GM12878 (cell line): ENCODE measurements around the gene RTP5. TPM values are rescaled to one million over a fixed set of nuclear protein-coding genes. Genes with fewer than 3 reads are reported as not detected.

Experiments
- ATAC-seq: fragments of 200-7000 bp; cut with Tn5 transposase; 3 replicates; pipeline ENCODE4 v1.9.1; 2020; ENCODE audit warnings: mild to moderate bottlenecking, moderate library complexity
- BruUV-seq: library from RNA; stranded (reverse); fragments of 400-500 nt; replicated peaks from 2 replicates; lab custom pipeline; 2021; lab: Mats Ljungman, UMichigan
- CTCF ChIA-PET: fragments of 300-600 bp; sonication (Branson Sonifier 250); formaldehyde crosslinking; extraction: SDS; loops from one replicate; lab custom pipeline; 2021; ENCODE audit warnings: inconsistent platforms; lab: Yijun Ruan, JAX
- POLR2A ChIA-PET: fragments of 350-600 bp; formaldehyde crosslinking; extraction: SDS; loops from one replicate; lab custom pipeline; 2021; ENCODE audit warnings: inconsistent platforms; lab: Charles Lee
- RAD21 ChIA-PET: fragments of 300-600 bp; sonication (Branson Sonifier 250); formaldehyde crosslinking; loops from one replicate; lab custom pipeline; 2023; ENCODE audit warnings: antibody characterized with exemption; ENCODE audit not compliant: unreplicated experiment; lab: Charles Lee
- SMC1A ChIA-PET: fragments of 300-600 bp; sonication (Branson Sonifier 250); formaldehyde crosslinking; loops from one replicate; lab custom pipeline; 2023; ENCODE audit not compliant: unreplicated experiment, uncharacterized antibody; lab: Charles Lee
- DNase-seq: peaks from one replicate; pipeline ENCODE4 v3.0.0-alpha.2; 2011; ENCODE audit warnings: low read depth, low spot score
- FAIRE-seq: peaks from 3 replicates; lab custom pipeline; 2011; peaks lifted over from hg19 to GRCh38; lab: Jason Lieb, UNC
- H2AFZ ChIP-seq: 2 replicates; pipeline ENCODE4 v1.6.0; 2011; ENCODE audit warnings: low read depth, low read length, control low read depth; ENCODE audit not compliant: control insufficient read depth
- H3K27ac ChIP-seq: 2 replicates; pipeline ENCODE4 v1.5.1; 2011; ENCODE audit warnings: control low read depth; ENCODE audit not compliant: control insufficient read depth, insufficient read depth
- H3K27me3 ChIP-seq, 2 experiments: replicated peaks in 1 of 2; 2 replicates each; pipeline versions ENCODE4 v1.6.0 to v1.6.1; 2011; ENCODE audit warnings: low read length in 1 of 2; ENCODE audit not compliant: control insufficient read depth in 2 of 2, insufficient read depth in 2 of 2
- H3K36me3 ChIP-seq, 2 experiments: 2 replicates each; pipeline ENCODE4 v1.5.1; 2011; ENCODE audit warnings: low read length in 1 of 2; ENCODE audit not compliant: control insufficient read depth in 2 of 2, insufficient read depth in 2 of 2
- H3K4me1 ChIP-seq: 2 replicates; pipeline ENCODE4 v1.6.1; 2011; ENCODE audit warnings: mild to moderate bottlenecking, low read length, moderate library complexity, mixed read lengths; ENCODE audit not compliant: control insufficient read depth, insufficient read depth
- H3K4me2 ChIP-seq: 2 replicates; pipeline ENCODE4 v1.6.0; 2011; ENCODE audit warnings: control low read depth; ENCODE audit not compliant: control insufficient read depth, insufficient read depth
- H3K4me3 ChIP-seq: fragments of 200-600 bp; sonication (generic); 2 replicates; pipeline ENCODE4 v1.5.1; 2016
- H3K79me2 ChIP-seq: 2 replicates; pipeline ENCODE4 v1.6.0; 2011; ENCODE audit warnings: low read length; ENCODE audit not compliant: control insufficient read depth, insufficient read depth
- H3K9ac ChIP-seq: 2 replicates; pipeline ENCODE4 v1.8.0; 2011; ENCODE audit warnings: low read length, control low read depth, mixed read lengths; ENCODE audit not compliant: control insufficient read depth, insufficient read depth
- H3K9me3 ChIP-seq: replicated peaks from 3 replicates; pipeline ENCODE4 v1.5.1; 2011; ENCODE audit warnings: mild to moderate bottlenecking, low read length; ENCODE audit not compliant: control insufficient read depth, insufficient read depth
- H4K20me1 ChIP-seq: 2 replicates; pipeline ENCODE4 v1.6.0; 2011; ENCODE audit not compliant: control insufficient read depth, insufficient read depth
- BCL3 ChIP-seq: IDR thresholded peaks from 2 replicates; pipeline ENCODE4 v1.6.1; 2011; ENCODE audit warnings: borderline replicate concordance, low read depth, mild to moderate bottlenecking, moderate library complexity, low read length; ENCODE audit not compliant: insufficient read depth, poor library complexity, severe bottlenecking
- ETV6 ChIP-seq, 2 experiments: fragments of 450-650 bp in 1 of 2; IDR thresholded peaks in 1 of 2; conservative IDR thresholded peaks in 1 of 2; 2 replicates each; pipeline ENCODE4 v1.6.1; 2014; ENCODE audit warnings: antibody characterized with exemption in 1 of 2, borderline replicate concordance in 1 of 2, low read depth in 1 of 2, mild to moderate bottlenecking in 1 of 2, moderate library complexity in 1 of 2
- FOS ChIP-seq: IDR thresholded peaks from 3 replicates; pipeline ENCODE4 v1.6.1; 2011; ENCODE audit warnings: borderline replicate concordance; ENCODE audit not compliant: insufficient read length; ENCODE audit errors: extremely low read depth
- GABPA ChIP-seq: IDR thresholded peaks from 2 replicates; pipeline ENCODE4 v1.6.1; 2014; ENCODE audit warnings: antibody characterized with exemption, low read depth, mild to moderate bottlenecking, inconsistent platforms
- IKZF2 ChIP-seq, 2 experiments: fragments of 450-650 bp; IDR thresholded peaks; 2 replicates each; pipeline ENCODE4 v1.6.1; 2017; ENCODE audit warnings: mild to moderate bottlenecking in 2 of 2, moderate library complexity in 2 of 2
- JUNB ChIP-seq: IDR thresholded peaks from 2 replicates; pipeline ENCODE4 v1.6.1; 2016; ENCODE audit warnings: antibody characterized with exemption, mild to moderate bottlenecking
- MEF2A ChIP-seq: IDR thresholded peaks from 2 replicates; pipeline ENCODE4 v1.6.1; 2011; ENCODE audit warnings: low read depth, mild to moderate bottlenecking, low read length, moderate library complexity; ENCODE audit not compliant: insufficient read depth
- NBN ChIP-seq: fragments of 450-650 bp; IDR thresholded peaks from 2 replicates; pipeline ENCODE4 v1.6.1; 2016
- PKNOX1 ChIP-seq: fragments of 450-650 bp; IDR thresholded peaks from 2 replicates; pipeline ENCODE4 v1.6.1; 2016; ENCODE audit warnings: mild to moderate bottlenecking
- RAD21 ChIP-seq: IDR thresholded peaks from 2 replicates; pipeline ENCODE4 v1.6.1; 2011; ENCODE audit warnings: mild to moderate bottlenecking, low read depth, low read length, moderate library complexity; ENCODE audit not compliant: insufficient read depth
- RAD51 ChIP-seq: fragments of 450-650 bp; IDR thresholded peaks from 2 replicates; pipeline ENCODE4 v1.6.1; 2016; ENCODE audit warnings: moderate library complexity, mild to moderate bottlenecking, inconsistent platforms
- SREBF1 ChIP-seq: IDR thresholded peaks from 2 replicates; pipeline ENCODE4 v1.6.1; 2012; ENCODE audit warnings: mild to moderate bottlenecking, low read length
- SUPT20H ChIP-seq: IDR thresholded peaks from 2 replicates; pipeline ENCODE4 v1.6.1; 2011; ENCODE audit warnings: low read depth, mild to moderate bottlenecking, low read length, moderate library complexity, borderline replicate concordance; ENCODE audit not compliant: control insufficient read depth
- USF2 ChIP-seq: IDR thresholded peaks from 2 replicates; pipeline ENCODE4 v1.6.1; 2011; ENCODE audit warnings: low read depth, low read length, improper control_type of control experiment, borderline replicate concordance
- YBX1 ChIP-seq: fragments of 450-650 bp; IDR thresholded peaks from 2 replicates; pipeline ENCODE4 v1.6.1; 2016; ENCODE audit warnings: antibody characterized with exemption
- ZNF24 ChIP-seq: fragments of 450-650 bp; IDR thresholded peaks from 2 replicates; pipeline ENCODE4 v1.6.1; 2017; ENCODE audit warnings: antibody characterized with exemption, mild to moderate bottlenecking
- ZSCAN29 ChIP-seq: fragments of 450-650 bp; IDR thresholded peaks from 2 replicates; pipeline ENCODE4 v1.6.1; 2017; ENCODE audit warnings: mild to moderate bottlenecking, moderate library complexity
- WGBS: methylation state at CpG from one replicate; pipeline ENCODE4 v1.1.6; 2016; ENCODE audit warnings: low lambda C conversion rate; ENCODE audit not compliant: insufficient replicate concordance, insufficient coverage; ENCODE audit errors: missing lambda C conversion rate; 5-methylcytosine and 5-hydroxymethylcytosine counted together
- in situ Hi-C: fragments of 300-500 bp; cut with MboI; formaldehyde crosslinking; loops from 9 replicates; pipeline ENCODE4 v1.14.3; 2018; ENCODE audit warnings: mixed read lengths
- intact Hi-C: fragments of 100-400 bp; cut with micrococcal nuclease; formaldehyde crosslinking; loops from one replicate; pipeline ENCODE4 v1.14.2; 2022; ENCODE audit not compliant: unreplicated experiment
- polyA plus RNA-seq, 11 experiments: library from polyadenylated mRNA; depleted of rRNA in 4 of 11; unstranded in 6 of 11; stranded (reverse) in 5 of 11; fragments of >200 nt; fragmentation: Nextera tagmentation in 4 of 11; fragmentation: Illumina TruSeq in 1 of 11; extraction: Ambion mirVana in 4 of 11; extraction: Trizol in 1 of 11; gene quantifications; 1 replicate in 1 of 11; 2 replicates in 10 of 11; pipeline versions ENCODE4 v1.2.1 to v1.2.3, GENCODE V29; 2011 to 2016; ENCODE audit warnings: inconsistent platforms in 2 of 11, missing spikeins in 2 of 11, low read depth in 1 of 11
- total RNA-seq, 4 experiments: library from RNA; depleted of rRNA in 3 of 4; stranded (reverse); fragments of >200 nt in 3 of 4; fragmentation: Illumina TruSeq in 1 of 4; extraction: Trizol in 1 of 4; gene quantifications; 2 replicates each; pipeline versions ENCODE4 v1.2.1 to v1.2.3, GENCODE V29; 2013 to 2021
- TF ChIP-seq, protein P1 (sequence below): IDR thresholded peaks from 2 replicates; pipeline ENCODE4 v1.6.1; 2012; ENCODE audit warnings: low read depth, low read length, improper control_type of control experiment

RTP5 gene
- total and polyA plus RNA-seq, 10 of the 15 experiments (the other 5 are each of a cell fraction or from before 2014, with no cell fraction given): 0.05 TPM; not detected in 9

DNA sequence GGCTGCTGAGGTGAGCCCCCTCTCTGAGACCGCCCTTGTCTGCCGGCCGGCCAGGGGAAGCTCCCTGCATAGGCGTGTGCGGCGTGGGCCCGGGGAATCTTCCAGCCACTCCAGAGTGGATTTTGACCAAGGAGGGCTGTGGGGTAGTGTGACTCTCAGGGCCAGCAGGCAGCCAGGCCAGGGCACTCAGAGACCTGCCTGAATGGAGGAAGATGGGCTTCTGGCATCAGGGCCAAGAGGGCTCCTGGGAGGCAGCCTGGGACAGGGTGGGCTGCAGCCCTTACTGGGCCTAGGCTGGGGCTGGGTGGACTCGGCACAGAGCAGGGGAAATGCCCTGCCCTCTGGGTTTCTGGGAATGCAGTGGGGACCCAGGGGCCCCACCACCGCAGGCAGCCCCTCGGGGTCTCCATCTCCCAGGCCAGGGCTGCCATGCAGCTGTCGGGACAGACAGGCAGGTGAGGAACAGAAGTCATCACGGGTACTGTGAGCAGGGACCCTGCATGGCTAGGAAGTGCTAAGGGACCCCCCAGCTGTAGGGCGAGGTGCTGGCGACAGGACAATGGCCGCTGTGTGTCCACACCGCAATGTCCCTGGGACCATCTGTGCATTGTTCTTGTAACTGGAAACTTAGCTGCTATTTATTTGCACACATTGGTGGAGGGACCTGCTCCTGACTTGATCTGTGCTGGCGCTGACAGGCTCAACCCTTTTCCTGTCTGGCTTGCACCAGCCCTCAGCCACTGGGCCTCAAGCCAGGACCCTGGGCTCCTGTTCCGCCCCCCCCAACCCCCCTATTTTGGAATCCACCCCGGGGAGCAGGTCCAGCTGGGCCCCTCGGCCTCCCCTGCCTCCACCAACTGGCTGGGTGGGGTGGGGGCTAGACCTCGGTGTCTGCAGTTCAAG lies 14.9 kb upstream of the RTP5 start:
- Histone ChIP-seq H3K27ac (no peak overlapping the region), H3K4me3 (no peak overlapping the region), H3K9me3 (no peaks in the 10 kb centered on the region), H3K79me2 (peaks cover 7% of the 10 kb centered on the region), H2AFZ (no peak overlapping the region), H3K4me2 (no peak overlapping the region), H3K4me1 (peaks cover 10% of the 10 kb centered on the region), H3K36me3 (no peaks in the 10 kb centered on the region), H3K27me3 (no peaks in the 10 kb centered on the region), H3K9ac (no peak overlapping the region), H4K20me1 (no peaks in the 10 kb centered on the region)
- CTCF ChIA-PET: no interaction called here
- DNase-seq (no peak), ATAC-seq (no peak), FAIRE-seq (no peak)
- in situ Hi-C loops (no loop called here), intact Hi-C loops (no loop called here)
- RAD21 ChIA-PET: no interaction called here
- 58% methylated on average over 20 of the region's 21 CpGs for WGBS
- SMC1A ChIA-PET: interaction anchor here (1.1 kb wide), 1 partner anchor 18 kb away, joined by 3 read pairs; no protein-coding TSS in a partner anchor
- BruUV-seq: no TSS peak
- POLR2A ChIA-PET: no interaction called here
- TF ChIP-seq ZSCAN29: no peak
- no peak for TF ChIP-seq ETV6 (conservative IDR thresholded peaks at IDR 0.05 in 1 of 2, IDR thresholded peaks at IDR 0.05 in 1 of 2; ENCODE audit: borderline replicate concordance in 1 of 2, low read depth in 1 of 2)
- no peak for TF ChIP-seq ZNF24
- no peak for TF ChIP-seq SUPT20H
- TF ChIP-seq YBX1: no peak
- no peak for TF ChIP-seq RAD51
- no peak for TF ChIP-seq SREBF1
- no peak for TF ChIP-seq BCL3
- TF ChIP-seq GABPA: no peak
- no peak for TF ChIP-seq JUNB
- no peak for TF ChIP-seq RAD21
- TF ChIP-seq NBN: no peak
- no peak for TF ChIP-seq PKNOX1
- TF ChIP-seq IKZF2 (IDR thresholded peaks at IDR 0.05): no peak
- TF ChIP-seq FOS: no peak
- TF ChIP-seq, protein P1, sequence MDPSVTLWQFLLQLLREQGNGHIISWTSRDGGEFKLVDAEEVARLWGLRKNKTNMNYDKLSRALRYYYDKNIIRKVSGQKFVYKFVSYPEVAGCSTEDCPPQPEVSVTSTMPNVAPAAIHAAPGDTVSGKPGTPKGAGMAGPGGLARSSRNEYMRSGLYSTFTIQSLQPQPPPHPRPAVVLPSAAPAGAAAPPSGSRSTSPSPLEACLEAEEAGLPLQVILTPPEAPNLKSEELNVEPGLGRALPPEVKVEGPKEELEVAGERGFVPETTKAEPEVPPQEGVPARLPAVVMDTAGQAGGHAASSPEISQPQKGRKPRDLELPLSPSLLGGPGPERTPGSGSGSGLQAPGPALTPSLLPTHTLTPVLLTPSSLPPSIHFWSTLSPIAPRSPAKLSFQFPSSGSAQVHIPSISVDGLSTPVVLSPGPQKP: no peak
- no peak for TF ChIP-seq USF2
- no peak for TF ChIP-seq MEF2A
